Ectodermal cell (in vitro differentiated cells): ENCODE data around the gene TASP1.

Experiments
- H3K27ac ChIP-seq: 2 replicates; pipeline ENCODE4 v1.7.0; 2013; ENCODE audit warnings: mild to moderate bottlenecking, low read depth, low read length; ENCODE audit not compliant: insufficient read depth, poor library complexity, severe bottlenecking
- H3K27me3 ChIP-seq: 2 replicates; pipeline ENCODE4 v1.7.0; 2013; ENCODE audit warnings: mild to moderate bottlenecking, low read length; ENCODE audit not compliant: insufficient read depth, control insufficient read depth, poor library complexity, severe bottlenecking
- H3K36me3 ChIP-seq: one replicate; pipeline ENCODE4 v1.7.0; 2013; ENCODE audit warnings: low read length; ENCODE audit not compliant: control insufficient read depth, insufficient read depth
- H3K4me1 ChIP-seq: one replicate; pipeline ENCODE4 v1.7.0; 2013; ENCODE audit warnings: low read length; ENCODE audit not compliant: control insufficient read depth, insufficient read depth
- H3K4me3 ChIP-seq: 2 replicates; pipeline ENCODE4 v1.7.0; 2013; ENCODE audit warnings: low read depth, low read length, control low read depth; ENCODE audit not compliant: insufficient read depth
- H3K9me3 ChIP-seq: 2 replicates; pipeline ENCODE4 v1.7.0; 2013; ENCODE audit warnings: mild to moderate bottlenecking, low read length, moderate library complexity; ENCODE audit not compliant: control insufficient read depth
- WGBS, 2 experiments: methylation state at CpG; one replicate each; pipeline ENCODE4 v1.1.7; 2013; ENCODE audit warnings: missing lambda C conversion rate in 2 of 2; 5-methylcytosine and 5-hydroxymethylcytosine counted together

TASP1 gene

GRCh38 chr20:13453367-13453766 lies 185.4 kb downstream of the TASP1 start:
- no peaks in the 10 kb centered on the region for H3K27me3 ChIP-seq
- H3K4me3 ChIP-seq, result no peak overlapping the region
- H3K27ac ChIP-seq, result no peak overlapping the region
- no peaks in the 10 kb centered on the region for H3K36me3 ChIP-seq
- H3K9me3 ChIP-seq, result no peaks in the 10 kb centered on the region
- 91 to 94% methylated on average over 2 of the region's 2 CpGs for WGBS, 2 experiments
- no peaks in the 10 kb centered on the region for H3K4me1 ChIP-seq

GRCh38 chr20:13452470-13453124 lies 186.1 kb downstream of the TASP1 start:
- H3K9me3 ChIP-seq, result no peaks in the 10 kb centered on the region
- H3K4me1 ChIP-seq, result no peaks in the 10 kb centered on the region
- H3K27me3 ChIP-seq, result no peaks in the 10 kb centered on the region
- no peak overlapping the region for H3K27ac ChIP-seq
- WGBS, 2 experiments, result 63 to 65% methylated on average over 3 of the region's 3 CpGs
- no peaks in the 10 kb centered on the region for H3K36me3 ChIP-seq
- H3K4me3 ChIP-seq, result no peak overlapping the region

- Histone ChIP-seq H3K36me3 (no peaks in the 10 kb centered on the region), H3K27me3 (no peaks in the 10 kb centered on the region), H3K4me1 (no peaks in the 10 kb centered on the region), H3K4me3 (no peak overlapping the region), H3K27ac (no peak overlapping the region), H3K9me3 (no peaks in the 10 kb centered on the region)
- 88 to 95% methylated on average over 3 of the region's 3 CpGs for WGBS, 2 experiments
Observed at GRCh38 chr20:13449868-13450434, 188.8 kb downstream of the TASP1 start.

- no peak overlapping the region for H3K27ac ChIP-seq
- no peaks in the 10 kb centered on the region for H3K4me1 ChIP-seq
- no peaks in the 10 kb centered on the region for H3K27me3 ChIP-seq
- H3K36me3 ChIP-seq, result no peaks in the 10 kb centered on the region
- no peak overlapping the region for H3K4me3 ChIP-seq
- no peaks in the 10 kb centered on the region for H3K9me3 ChIP-seq
Observed at GRCh38 chr20:13447385-13448180, 191.1 kb downstream of the TASP1 start.

- no peaks in the 10 kb centered on the region for H3K4me1 ChIP-seq
- 100% methylated on average over 2 of the region's 2 CpGs; no CpG with 5 or more reads in 1 of the 2 experiments for WGBS, 2 experiments
- H3K36me3 ChIP-seq, result no peaks in the 10 kb centered on the region
- no peak overlapping the region for H3K4me3 ChIP-seq
- no peaks in the 10 kb centered on the region for H3K27me3 ChIP-seq
- no peaks in the 10 kb centered on the region for H3K9me3 ChIP-seq
- no peak overlapping the region for H3K27ac ChIP-seq
Observed at GRCh38 chr20:13443690-13444089, 195.0 kb downstream of the TASP1 start.

- no peaks in the 10 kb centered on the region for H3K27me3 ChIP-seq
- no CpG with 5 or more reads among the region's 1 CpG for WGBS, 2 experiments
- no peaks in the 10 kb centered on the region for H3K36me3 ChIP-seq
- H3K27ac ChIP-seq, result no peak overlapping the region
- H3K4me1 ChIP-seq, result no peaks in the 10 kb centered on the region
- H3K9me3 ChIP-seq, result no peaks in the 10 kb centered on the region
- no peak overlapping the region for H3K4me3 ChIP-seq
Observed at GRCh38 chr20:13442986-13443385, 195.7 kb downstream of the TASP1 start.

- no peaks in the 10 kb centered on the region for H3K9me3 ChIP-seq
- no peaks in the 10 kb centered on the region for H3K4me1 ChIP-seq
- no peak overlapping the region for H3K4me3 ChIP-seq
- no peaks in the 10 kb centered on the region for H3K27me3 ChIP-seq
- H3K27ac ChIP-seq, result no peak overlapping the region
- H3K36me3 ChIP-seq, result no peaks in the 10 kb centered on the region
Observed at GRCh38 chr20:13441388-13441787, 197.3 kb downstream of the TASP1 start.

GRCh38 chr20:13436530-13436929 lies 202.2 kb downstream of the TASP1 start:
- Histone ChIP-seq H3K4me1 (no peaks in the 10 kb centered on the region), H3K9me3 (no peaks in the 10 kb centered on the region), H3K27ac (no peak overlapping the region), H3K36me3 (no peaks in the 10 kb centered on the region), H3K4me3 (no peak overlapping the region), H3K27me3 (no peaks in the 10 kb centered on the region)
- 91 to 97% methylated on average over 5 of the region's 7 CpGs for WGBS, 2 experiments

- Histone ChIP-seq H3K27ac (no peak overlapping the region), H3K36me3 (no peaks in the 10 kb centered on the region), H3K4me3 (no peak overlapping the region), H3K4me1 (no peaks in the 10 kb centered on the region), H3K9me3 (no peaks in the 10 kb centered on the region), H3K27me3 (no peaks in the 10 kb centered on the region)
- WGBS, 2 experiments, result 100% methylated on average over 1 of the region's 1 CpG
Observed at GRCh38 chr20:13432126-13432525, 206.6 kb downstream of the TASP1 start.

- no peaks in the 10 kb centered on the region for H3K27me3 ChIP-seq
- WGBS, 2 experiments, result 95 to 96% methylated on average over 9 of the region's 9 CpGs
- H3K4me3 ChIP-seq, result no peak overlapping the region
- H3K27ac ChIP-seq, result no peak overlapping the region
- no peaks in the 10 kb centered on the region for H3K36me3 ChIP-seq
- H3K4me1 ChIP-seq, result peaks cover 5% of the 10 kb centered on the region
- H3K9me3 ChIP-seq, result no peaks in the 10 kb centered on the region
Observed at GRCh38 chr20:13430346-13431002, 208.3 kb downstream of the TASP1 start.
